NCI-H2029 treated with DMSO at 0.1 percent for 48 hours (cell line): Measurements from ENCODE around the gene TMPRSS9.
"Not testable (repeated sequence)": the region's sequence is repeated elsewhere in the genome, so short reads cannot be mapped to it uniquely, and the experiment has no call there.

ENCODE experiments used
- DNase-seq: peaks from one replicate; lab custom pipeline; 2025; lab: John Stamatoyannopoulos, UW

Gene TMPRSS9

DNA sequence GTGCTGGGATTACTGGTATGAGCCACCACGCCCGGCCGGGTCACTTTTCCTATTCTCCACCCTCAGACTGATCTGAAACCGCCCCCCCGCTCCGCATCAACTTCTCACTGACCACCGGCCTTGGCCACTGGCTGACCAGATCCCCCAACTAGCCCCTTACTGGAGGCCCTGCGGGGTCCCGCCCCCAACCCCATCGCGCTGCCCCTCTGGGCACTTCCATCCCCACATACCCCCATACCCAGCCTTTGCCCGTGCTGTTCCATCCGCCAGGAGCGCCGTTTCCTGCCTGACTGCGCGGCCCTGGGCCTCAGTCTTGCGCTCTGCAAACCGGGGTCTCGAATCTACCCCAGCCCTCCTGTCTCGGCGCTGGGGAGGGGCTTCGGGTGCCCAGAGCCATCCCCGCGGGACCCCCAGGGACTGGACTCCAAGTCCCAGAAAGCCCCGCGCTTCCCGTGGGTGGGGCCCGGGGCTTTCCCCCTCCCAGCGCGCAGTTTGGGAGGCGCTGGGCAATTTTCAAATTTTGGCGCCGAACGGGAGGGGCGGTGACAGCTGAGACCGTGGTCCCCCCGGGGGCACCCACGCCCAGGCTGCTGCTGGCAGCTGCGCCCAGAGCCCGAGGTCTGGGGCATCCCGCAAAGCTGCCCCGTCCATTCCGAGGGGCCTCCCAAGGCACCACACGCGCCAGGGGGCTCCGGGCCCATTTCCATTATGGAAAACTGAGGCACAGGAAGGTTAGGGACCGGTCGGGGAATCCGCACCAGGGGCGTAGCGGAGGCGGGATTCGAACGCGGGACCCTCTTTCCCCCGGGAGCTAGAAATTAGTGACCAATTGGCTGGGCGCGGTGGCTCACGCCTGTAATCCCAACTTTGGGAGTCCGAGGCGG is 101.9 kb downstream of the TMPRSS9 start:
- DNase-seq, result peak; percentile 10

DNA sequence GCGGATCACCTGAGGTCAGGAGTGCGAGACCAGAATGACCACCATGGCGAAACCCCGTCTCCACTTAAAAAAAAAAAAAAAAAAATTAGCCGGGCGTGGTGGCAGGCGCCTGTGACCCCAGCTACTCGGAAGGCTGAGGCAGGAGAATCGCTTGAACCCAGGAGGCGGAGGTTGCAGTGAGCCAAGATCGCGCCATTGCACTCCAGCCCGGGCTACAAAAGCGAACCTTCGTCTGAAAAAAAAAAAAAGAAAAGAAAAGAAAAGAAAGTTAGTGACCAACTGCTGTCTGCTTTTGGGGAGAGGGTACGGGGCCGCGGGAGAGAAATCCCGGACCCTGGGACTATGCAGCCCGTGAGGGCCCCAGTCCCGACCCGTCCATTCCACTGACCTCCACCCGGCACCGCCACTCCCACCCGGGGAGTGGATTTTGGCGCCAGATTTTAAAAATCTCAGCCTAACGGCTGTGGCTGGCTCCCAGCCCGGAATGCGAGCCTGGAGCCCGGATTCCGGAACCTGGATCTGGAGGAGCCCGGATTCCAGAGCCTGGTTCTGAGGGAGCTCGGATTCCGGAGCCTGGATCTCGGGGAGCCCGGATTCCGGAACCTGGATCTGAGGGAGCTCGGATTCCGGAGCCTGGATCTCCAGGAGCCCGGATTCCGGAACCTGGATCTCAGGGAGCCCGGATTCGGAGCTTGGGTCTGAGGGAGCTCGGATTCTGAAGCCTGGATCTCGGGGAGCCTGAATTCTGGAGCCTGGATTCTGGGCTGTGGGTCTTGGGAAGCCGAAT is 102.8 kb downstream of the TMPRSS9 start:
- peak; percentile 45 for DNase-seq

DNA sequence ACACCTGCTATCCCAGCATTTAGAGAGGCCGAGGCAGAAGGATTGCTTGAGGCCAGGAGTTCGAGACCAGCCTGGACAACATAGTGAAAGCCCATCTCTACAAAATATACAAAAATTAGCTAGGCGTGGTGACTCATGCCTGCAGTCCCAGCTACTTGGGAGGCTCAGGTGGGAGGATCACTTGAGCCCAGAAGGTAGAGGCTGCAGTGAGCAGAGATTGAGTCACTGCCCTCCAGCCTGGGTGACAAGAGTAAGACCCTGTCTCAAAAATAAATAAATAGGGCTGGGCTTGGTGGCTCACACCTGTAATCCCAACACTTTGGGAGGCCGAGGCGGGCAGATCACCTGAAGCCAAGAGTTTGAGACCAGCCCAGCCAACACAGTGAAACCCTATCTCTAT is 103.6 kb downstream of the TMPRSS9 start:
- DNase-seq, result not testable (repeated sequence)

DNA sequence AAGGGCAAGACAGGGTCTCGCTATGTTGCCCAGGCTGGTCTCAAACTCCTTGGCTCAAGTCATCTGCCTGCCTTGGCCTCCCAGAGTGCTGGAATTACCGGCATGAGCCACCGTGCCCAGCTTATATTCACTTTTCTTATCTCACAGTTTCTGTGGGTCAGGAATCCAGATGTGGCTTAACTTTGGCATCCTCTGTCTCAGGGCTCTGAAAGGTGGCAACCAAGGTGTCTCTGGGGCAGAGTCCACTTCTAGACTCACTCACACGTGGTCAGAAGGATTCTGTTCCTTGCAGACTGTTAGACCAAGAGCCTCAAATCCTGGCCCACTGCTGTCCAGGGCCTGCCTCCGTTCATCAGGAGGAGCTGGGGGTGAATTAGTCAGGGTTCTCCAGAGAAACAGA is 104.3 kb downstream of the TMPRSS9 start:
- DNase-seq, result no peak

DNA sequence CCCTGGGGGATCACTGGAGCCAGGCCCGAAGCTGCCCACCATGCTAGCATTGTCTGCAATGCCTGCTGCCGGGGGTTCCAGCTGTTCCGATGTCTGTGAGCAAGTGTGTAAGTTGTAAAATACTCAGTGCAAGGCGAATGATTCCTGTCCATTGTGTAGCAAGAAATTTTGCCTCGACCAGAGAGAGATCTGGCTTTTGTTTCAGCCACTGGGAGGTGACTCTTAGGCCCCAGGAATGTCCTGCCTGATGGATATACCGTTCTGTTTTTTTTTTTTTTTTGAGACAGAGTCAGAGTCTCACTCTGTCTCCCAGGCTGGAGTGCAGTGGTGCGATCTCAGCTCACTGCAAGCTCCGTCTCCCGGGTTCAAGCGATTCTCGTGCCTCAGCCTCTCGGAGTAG is 108.5 kb downstream of the TMPRSS9 start:
- DNase-seq, result no peak

DNA sequence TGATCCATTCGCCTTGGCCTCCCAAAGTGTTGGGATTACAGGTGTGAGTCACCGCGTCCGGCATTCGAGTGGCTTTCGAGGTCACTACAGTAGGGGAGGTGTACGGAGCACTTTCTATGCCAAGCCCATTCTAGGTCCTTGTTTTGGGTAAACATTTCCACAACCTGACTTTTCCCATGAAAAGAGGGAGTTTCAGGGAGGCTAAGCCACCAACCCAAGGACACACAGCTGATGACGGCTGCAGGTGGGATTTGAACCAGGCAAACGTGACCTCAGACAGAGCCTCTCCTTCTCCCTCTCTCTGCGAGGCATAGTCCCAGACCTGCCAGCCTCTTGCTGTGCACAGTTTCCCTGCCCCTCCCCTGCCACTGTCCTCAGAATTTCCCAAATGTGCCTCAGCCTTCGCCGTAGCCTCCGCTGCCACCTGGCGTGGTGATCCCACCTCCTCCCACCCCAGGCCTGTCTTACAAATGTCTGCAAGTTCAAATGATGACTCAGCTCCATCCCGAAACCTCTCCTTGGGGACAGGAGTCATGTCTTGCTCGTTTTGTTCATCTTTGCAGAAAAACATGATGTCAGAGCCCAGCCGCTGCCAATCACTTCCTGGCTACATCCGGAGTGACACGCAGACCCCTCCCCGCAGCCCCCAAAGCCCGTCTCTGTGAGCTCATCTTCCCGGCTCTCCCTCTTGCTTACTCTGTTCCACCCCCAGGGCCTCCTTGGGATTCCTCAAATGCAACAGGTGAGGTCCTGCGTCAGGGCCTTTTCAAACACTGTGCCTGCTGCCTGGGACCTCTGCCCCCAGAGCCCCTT is 109.2 kb downstream of the TMPRSS9 start:
- DNase-seq, result no peak

DNA sequence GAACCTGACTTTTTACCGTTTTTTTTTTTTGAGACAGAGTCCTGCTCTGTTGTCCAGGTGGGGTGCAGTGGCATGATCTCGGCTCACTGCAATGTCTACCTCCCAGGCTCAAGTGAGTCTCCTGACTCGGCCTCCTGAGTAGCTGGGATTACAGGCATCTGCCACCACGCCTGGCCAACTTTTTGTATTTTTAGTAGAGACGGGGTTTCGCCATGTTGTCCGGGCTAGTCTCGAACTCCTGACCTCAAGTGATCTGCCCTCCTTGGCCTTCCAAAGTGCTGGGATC is 109.8 kb downstream of the TMPRSS9 start:
- not testable (repeated sequence) for DNase-seq

DNA sequence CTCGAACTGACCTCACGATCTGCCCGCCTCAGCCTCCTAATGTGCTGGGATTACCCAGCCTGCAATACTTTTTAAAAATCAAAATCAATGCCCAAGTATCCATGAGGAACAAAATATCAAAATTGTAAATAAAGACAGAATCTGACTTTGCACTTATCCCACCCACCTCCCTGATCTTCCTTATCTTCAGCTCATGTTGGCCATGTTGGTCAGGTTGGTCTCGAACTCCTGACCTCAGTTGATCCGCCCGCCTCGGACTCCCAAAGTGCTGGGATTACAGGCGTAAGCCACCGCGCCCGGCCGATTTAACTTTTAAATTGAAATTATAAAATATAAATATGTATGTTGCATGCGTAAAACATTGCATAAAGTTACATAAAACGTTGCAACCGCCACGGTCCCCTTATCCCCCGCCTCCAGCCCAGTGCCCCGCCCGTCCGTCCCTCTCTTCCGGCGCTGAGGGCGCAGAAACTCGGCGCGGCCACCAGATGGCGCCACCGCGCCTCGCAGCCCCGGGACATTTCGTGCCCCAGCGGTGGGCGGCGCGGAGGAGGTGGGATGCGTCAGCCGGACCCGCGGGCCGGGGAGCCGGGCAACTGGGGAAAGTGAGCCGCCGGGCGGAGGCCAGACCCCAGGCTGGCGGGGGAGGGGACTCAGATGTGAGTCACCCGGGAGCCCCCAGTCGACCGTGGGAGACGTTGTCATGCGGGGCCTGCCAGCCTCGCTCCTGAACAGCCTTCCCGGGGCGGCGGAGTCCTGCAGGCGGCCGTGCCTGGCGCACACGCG is 114.4 kb downstream of the TMPRSS9 start:
- peak; percentile 45 for DNase-seq

DNA sequence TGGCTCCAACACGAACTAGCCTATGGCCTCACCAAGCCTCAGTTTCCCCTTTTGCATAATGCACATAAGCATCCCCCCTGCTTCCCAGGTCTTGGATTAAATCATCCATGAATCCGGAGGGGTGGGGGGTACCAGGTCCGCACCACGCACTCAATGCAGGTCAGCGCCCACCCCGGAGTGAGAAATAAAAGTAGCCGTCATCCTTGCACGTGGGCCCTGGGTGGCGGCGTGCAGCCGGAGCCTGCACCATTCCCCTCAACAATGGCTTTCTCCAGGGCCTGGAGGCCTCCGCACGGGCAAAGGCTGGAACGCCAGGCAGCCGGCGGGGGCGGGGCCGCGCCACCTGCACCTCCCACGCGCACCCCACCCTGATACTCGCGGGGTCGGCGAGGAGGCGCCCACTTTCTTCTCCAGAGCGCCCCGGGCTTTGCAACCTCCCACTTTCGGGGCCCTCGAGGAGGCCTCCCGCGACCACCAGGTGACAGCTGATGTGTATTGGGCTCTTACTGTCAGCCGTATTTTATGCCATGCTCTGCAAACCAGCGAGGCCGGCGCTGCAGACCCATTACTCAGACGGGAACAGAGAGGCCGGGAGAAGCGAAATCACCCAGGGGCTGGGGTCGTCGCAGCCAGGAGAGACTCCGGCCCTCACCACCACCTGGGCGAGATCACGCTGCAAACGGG is 115.1 kb downstream of the TMPRSS9 start:
- no peak for DNase-seq
